Effector memory CD8-positive, alpha-beta T cell (primary cell): ENCODE data around the gene PLA2G4E.

Experiments used
- ATAC-seq: fragments of 150-1000 bp; cut with Tn5 transposase; replicated peaks from 2 replicates; pipeline ENCODE4 v1.10.0; 2021; ENCODE audit warnings: mild to moderate bottlenecking, moderate library complexity
- DNase-seq, 3 experiments: peaks; one replicate each; pipeline ENCODE4 v3.0.0; 2021
- H3K27ac Mint-ChIP-seq, 2 donors: one replicate each; pipeline ENCODE4 v1.8.0; 2022; ENCODE audit warnings: mild to moderate bottlenecking in 2 of 2, mixed read lengths in 2 of 2, moderate library complexity in 2 of 2
- H3K27me3 Mint-ChIP-seq, 2 donors: one replicate each; pipeline ENCODE4 v1.8.0; 2022; ENCODE audit warnings: mixed read lengths in 2 of 2
- H3K36me3 Mint-ChIP-seq: one replicate; pipeline ENCODE4 v1.8.0; 2022; ENCODE audit warnings: mild to moderate bottlenecking, moderate library complexity, mixed read lengths; ENCODE audit not compliant: insufficient read depth
- H3K4me1 Mint-ChIP-seq, 2 donors: one replicate each; pipeline ENCODE4 v1.8.0; 2022; ENCODE audit warnings: low read depth in 2 of 2, mixed read lengths in 2 of 2
- H3K4me3 Mint-ChIP-seq, 2 donors: one replicate each; pipeline ENCODE4 v1.8.0; 2022; ENCODE audit warnings: mild to moderate bottlenecking in 2 of 2, mixed read lengths in 2 of 2, moderate library complexity in 2 of 2
- H3K9me3 Mint-ChIP-seq, 2 donors: one replicate each; pipeline ENCODE4 v1.8.0; 2022; ENCODE audit warnings: mixed read lengths in 2 of 2

The PLA2G4E gene

GRCh38 chr15:42001236-42001635 is 19.6 kb downstream of the PLA2G4E start:
- H3K27ac Mint-ChIP-seq = no peak overlapping the region
- H3K27me3 Mint-ChIP-seq = peaks cover 27 to 32% of the 10 kb centered on the region in 2 donors
- DNase-seq (no peak), ATAC-seq (no peak)
- H3K4me1 Mint-ChIP-seq = no peaks in the 10 kb centered on the region
- no peak overlapping the region for H3K4me3 Mint-ChIP-seq
- peaks cover 5% of the 10 kb centered on the region for H3K36me3 Mint-ChIP-seq
- H3K9me3 Mint-ChIP-seq = no peaks in the 10 kb centered on the region

GRCh38 chr15:41999290-42000285 is 21.3 kb downstream of the PLA2G4E start:
- DNase-seq (no peak), ATAC-seq (no peak)
- no peak overlapping the region for H3K27ac Mint-ChIP-seq
- H3K36me3 Mint-ChIP-seq = peaks cover 2% of the 10 kb centered on the region
- no peak overlapping the region for H3K4me3 Mint-ChIP-seq
- no peaks in the 10 kb centered on the region for H3K4me1 Mint-ChIP-seq
- peaks cover 27 to 32% of the 10 kb centered on the region in 2 donors for H3K27me3 Mint-ChIP-seq
- no peaks in the 10 kb centered on the region for H3K9me3 Mint-ChIP-seq

- peak overlapping the region in 1 of 2 donors; percentile 38 for H3K27ac Mint-ChIP-seq
- H3K27me3 Mint-ChIP-seq = peaks cover 27 to 32% of the 10 kb centered on the region in 2 donors
- no peaks in the 10 kb centered on the region for H3K4me1 Mint-ChIP-seq
- H3K36me3 Mint-ChIP-seq = peaks cover 2% of the 10 kb centered on the region
- ATAC-seq (no peak), DNase-seq (no peak)
- no peaks in the 10 kb centered on the region for H3K9me3 Mint-ChIP-seq
- no peak overlapping the region for H3K4me3 Mint-ChIP-seq
These were observed 23.0 kb downstream of the PLA2G4E start for GRCh38 chr15:41997845-41998244.

- Mint-ChIP-seq H3K4me1 (no peaks in the 10 kb centered on the region), H3K27ac (no peak overlapping the region), H3K9me3 (no peaks in the 10 kb centered on the region), H3K27me3 (peaks cover 27 to 39% of the 10 kb centered on the region in 2 donors), H3K4me3 (no peak overlapping the region), H3K36me3 (peaks cover 2% of the 10 kb centered on the region)
- no peak for DNase-seq
- ATAC-seq = no peak
These were observed 23.8 kb downstream of the PLA2G4E start for GRCh38 chr15:41996921-41997592.

GRCh38 chr15:41996376-41996775 is 24.5 kb downstream of the PLA2G4E start:
- Mint-ChIP-seq H3K36me3 (peaks cover 2% of the 10 kb centered on the region), H3K4me3 (no peak overlapping the region), H3K27me3 (peaks cover 27 to 41% of the 10 kb centered on the region in 2 donors), H3K4me1 (no peaks in the 10 kb centered on the region), H3K27ac (no peak overlapping the region), H3K9me3 (no peaks in the 10 kb centered on the region)
- ATAC-seq (no peak), DNase-seq (no peak)

- H3K27me3 Mint-ChIP-seq = peaks cover 23 to 35% of the 10 kb centered on the region in 2 donors
- ATAC-seq = no peak
These were observed 25.4 kb downstream of the PLA2G4E start for GRCh38 chr15:41995476-41995855.

GRCh38 chr15:41994772-41995475 is 25.9 kb downstream of the PLA2G4E start:
- no peak overlapping the region for H3K27ac Mint-ChIP-seq

More at GRCh38 chr15:41995476-41995855, 25.4 kb downstream of the PLA2G4E start:
- Mint-ChIP-seq H3K4me1 (no peaks in the 10 kb centered on the region), H3K9me3 (no peaks in the 10 kb centered on the region), H3K4me3 (no peak overlapping the region), H3K27ac (no peak overlapping the region), H3K36me3 (peaks cover 2% of the 10 kb centered on the region)
- no peak for DNase-seq

GRCh38 chr15:41994171-41994650 is 26.6 kb downstream of the PLA2G4E start:
- Mint-ChIP-seq H3K27ac (no peak overlapping the region), H3K4me1 (no peaks in the 10 kb centered on the region), H3K9me3 (no peaks in the 10 kb centered on the region), H3K4me3 (no peak overlapping the region), H3K27me3 (peaks cover 14 to 30% of the 10 kb centered on the region in 2 donors), H3K36me3 (no peaks in the 10 kb centered on the region)
- no peak for DNase-seq
- ATAC-seq = no peak

More at GRCh38 chr15:41994772-41995475, 25.9 kb downstream of the PLA2G4E start:
- no peak for DNase-seq
- Mint-ChIP-seq H3K4me3 (no peak overlapping the region), H3K36me3 (peaks cover 2% of the 10 kb centered on the region), H3K4me1 (no peaks in the 10 kb centered on the region), H3K27me3 (peaks cover 20 to 31% of the 10 kb centered on the region in 2 donors), H3K9me3 (no peaks in the 10 kb centered on the region)
- no peak for ATAC-seq

- ATAC-seq (no peak), DNase-seq (no peak)
- no peaks in the 10 kb centered on the region for H3K4me1 Mint-ChIP-seq
- H3K9me3 Mint-ChIP-seq = no peaks in the 10 kb centered on the region
- H3K27ac Mint-ChIP-seq = no peak overlapping the region
- no peak overlapping the region for H3K4me3 Mint-ChIP-seq
- peaks cover 15 to 32% of the 10 kb centered on the region in 2 donors for H3K27me3 Mint-ChIP-seq
- H3K36me3 Mint-ChIP-seq = no peaks in the 10 kb centered on the region
These were observed 27.2 kb downstream of the PLA2G4E start for GRCh38 chr15:41993472-41994170.

GRCh38 chr15:41992803-41993190 is 28.0 kb downstream of the PLA2G4E start:
- ATAC-seq (no peak), DNase-seq (no peak)
- Mint-ChIP-seq H3K27ac (no peak overlapping the region), H3K4me3 (no peak overlapping the region), H3K4me1 (no peaks in the 10 kb centered on the region), H3K36me3 (no peaks in the 10 kb centered on the region), H3K27me3 (peaks cover 12 to 31% of the 10 kb centered on the region in 2 donors), H3K9me3 (no peaks in the 10 kb centered on the region)

GRCh38 chr15:41992151-41992802 is 28.6 kb downstream of the PLA2G4E start:
- H3K27me3 Mint-ChIP-seq = peaks cover 7 to 28% of the 10 kb centered on the region in 2 donors
- no peaks in the 10 kb centered on the region for H3K36me3 Mint-ChIP-seq
- H3K4me3 Mint-ChIP-seq = no peak overlapping the region
- H3K9me3 Mint-ChIP-seq = no peaks in the 10 kb centered on the region
- H3K27ac Mint-ChIP-seq = no peak overlapping the region
- ATAC-seq (no peak), DNase-seq (no peak)
- H3K4me1 Mint-ChIP-seq = no peaks in the 10 kb centered on the region

- Mint-ChIP-seq H3K4me3 (no peak overlapping the region), H3K9me3 (no peaks in the 10 kb centered on the region)
- no peak for ATAC-seq
These were observed 30.2 kb downstream of the PLA2G4E start for GRCh38 chr15:41990691-41991090.

More at GRCh38 chr15:41990691-41991090, 30.2 kb downstream of the PLA2G4E start:
- Mint-ChIP-seq H3K36me3 (no peaks in the 10 kb centered on the region), H3K27me3 (peaks cover 7 to 28% of the 10 kb centered on the region in 2 donors), H3K4me1 (no peaks in the 10 kb centered on the region), H3K27ac (no peak overlapping the region)
- no peak for DNase-seq
